Natural killer cell treated with Interleukin-12 subunit alpha and Interleukin-12 subunit beta and Interleukin-15 and Interleukin-18, amount 100 ng/mL, for 72 hours (primary cell): ENCODE data around the gene LIMS2. TPM values are rescaled to one million over a fixed set of nuclear protein-coding genes. Genes with fewer than 3 reads are reported as not detected.

Experiments used
- ATAC-seq, 2 donors: fragments of 150-1000 bp; cut with Tn5 transposase in 1 of 2; sonication (Bioruptor Pico), chemical (Tn5 transposase) in 1 of 2; 2 replicates each; pipeline ENCODE4 v1.10.0; 2021
- DNase-seq: peaks from one replicate; pipeline ENCODE4 v3.0.0; 2022; ENCODE audit warnings: low spot score
- H3K27ac Mint-ChIP-seq, 2 donors: 1 replicate in 1 of 2; 2 replicates in 1 of 2; pipeline ENCODE4 v1.8.0; 2022; ENCODE audit warnings: mixed read lengths in 2 of 2, mild to moderate bottlenecking in 1 of 2, moderate library complexity in 1 of 2
- H3K27me3 Mint-ChIP-seq, 2 donors: 1 replicate in 1 of 2; 2 replicates in 1 of 2; pipeline ENCODE4 v1.8.0; 2022; ENCODE audit warnings: mixed read lengths in 2 of 2
- H3K36me3 Mint-ChIP-seq: one replicate; pipeline ENCODE4 v1.8.0; 2022; ENCODE audit warnings: mixed read lengths
- H3K4me1 Mint-ChIP-seq, 2 donors: 1 replicate in 1 of 2; 2 replicates in 1 of 2; pipeline ENCODE4 v1.8.0; 2022; ENCODE audit warnings: low read depth in 2 of 2, mixed read lengths in 2 of 2, mild to moderate bottlenecking in 1 of 2
- H3K4me3 Mint-ChIP-seq: one replicate; pipeline ENCODE4 v1.8.0; 2022; ENCODE audit warnings: mixed read lengths
- H3K9me3 Mint-ChIP-seq: 2 replicates; pipeline ENCODE4 v1.8.0; 2022; ENCODE audit warnings: mixed read lengths
- total RNA-seq, 2 donors: library from RNA; stranded (reverse); gene quantifications; one replicate each; pipeline ENCODE4 v1.2.3, GENCODE V29; 2022

The LIMS2 gene
- total RNA-seq, 2 donors from 2014 or later = not detected

DNA sequence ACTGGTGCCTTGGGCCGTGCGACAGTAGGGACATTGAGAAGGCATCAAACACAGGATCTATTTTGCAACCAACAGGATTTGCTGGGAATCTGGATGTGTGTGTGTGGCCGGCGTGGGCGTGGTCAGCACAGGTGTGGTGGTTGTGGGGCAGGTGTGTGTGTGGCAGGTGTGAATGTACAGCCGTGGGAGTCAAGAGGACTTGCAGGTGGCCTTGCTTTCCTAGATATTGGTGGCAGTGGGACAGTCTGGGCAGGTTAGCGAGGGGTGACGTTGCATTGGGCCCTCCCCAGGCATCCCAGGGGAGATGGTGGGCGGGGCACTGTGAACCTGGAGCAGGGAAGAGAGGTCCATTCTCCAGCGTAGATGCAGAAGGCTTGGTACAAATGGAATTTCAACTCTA lies 3.2 kb upstream of the LIMS2 start:
- Mint-ChIP-seq H3K36me3 (no peaks in the 10 kb centered on the region), H3K9me3 (no peaks in the 10 kb centered on the region), H3K27me3 (peaks cover 45 to 46% of the 10 kb centered on the region in 2 donors), H3K4me3 (no peak overlapping the region), H3K27ac (no peak overlapping the region), H3K4me1 (peaks cover 0 to 9% of the 10 kb centered on the region in 2 donors)
- DNase-seq = no peak
- no peak for ATAC-seq

DNA sequence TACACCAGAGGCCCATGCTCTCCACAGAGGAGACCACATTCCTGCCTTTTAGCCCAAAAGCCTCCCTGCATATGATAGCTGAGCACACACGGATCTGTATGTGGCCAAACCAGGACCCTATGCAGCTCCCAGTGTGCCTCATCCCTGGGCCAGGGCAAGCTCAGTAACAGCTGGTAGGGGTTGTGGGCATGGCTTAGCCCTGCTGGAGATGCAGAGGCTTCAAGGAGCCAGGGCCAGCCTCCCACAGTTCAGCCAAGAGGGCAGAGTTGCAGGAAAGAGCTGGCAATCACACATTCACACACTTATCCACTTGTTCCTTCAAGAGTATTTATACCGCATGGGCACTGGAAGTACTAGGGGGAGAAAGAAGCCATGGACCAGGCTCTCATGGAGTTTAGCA lies 1.6 kb upstream of the LIMS2 start:
- no peak for DNase-seq
- H3K4me1 Mint-ChIP-seq = peaks cover 0 to 9% of the 10 kb centered on the region in 2 donors
- H3K27me3 Mint-ChIP-seq = peaks cover 48% of the 10 kb centered on the region in 2 donors

DNA sequence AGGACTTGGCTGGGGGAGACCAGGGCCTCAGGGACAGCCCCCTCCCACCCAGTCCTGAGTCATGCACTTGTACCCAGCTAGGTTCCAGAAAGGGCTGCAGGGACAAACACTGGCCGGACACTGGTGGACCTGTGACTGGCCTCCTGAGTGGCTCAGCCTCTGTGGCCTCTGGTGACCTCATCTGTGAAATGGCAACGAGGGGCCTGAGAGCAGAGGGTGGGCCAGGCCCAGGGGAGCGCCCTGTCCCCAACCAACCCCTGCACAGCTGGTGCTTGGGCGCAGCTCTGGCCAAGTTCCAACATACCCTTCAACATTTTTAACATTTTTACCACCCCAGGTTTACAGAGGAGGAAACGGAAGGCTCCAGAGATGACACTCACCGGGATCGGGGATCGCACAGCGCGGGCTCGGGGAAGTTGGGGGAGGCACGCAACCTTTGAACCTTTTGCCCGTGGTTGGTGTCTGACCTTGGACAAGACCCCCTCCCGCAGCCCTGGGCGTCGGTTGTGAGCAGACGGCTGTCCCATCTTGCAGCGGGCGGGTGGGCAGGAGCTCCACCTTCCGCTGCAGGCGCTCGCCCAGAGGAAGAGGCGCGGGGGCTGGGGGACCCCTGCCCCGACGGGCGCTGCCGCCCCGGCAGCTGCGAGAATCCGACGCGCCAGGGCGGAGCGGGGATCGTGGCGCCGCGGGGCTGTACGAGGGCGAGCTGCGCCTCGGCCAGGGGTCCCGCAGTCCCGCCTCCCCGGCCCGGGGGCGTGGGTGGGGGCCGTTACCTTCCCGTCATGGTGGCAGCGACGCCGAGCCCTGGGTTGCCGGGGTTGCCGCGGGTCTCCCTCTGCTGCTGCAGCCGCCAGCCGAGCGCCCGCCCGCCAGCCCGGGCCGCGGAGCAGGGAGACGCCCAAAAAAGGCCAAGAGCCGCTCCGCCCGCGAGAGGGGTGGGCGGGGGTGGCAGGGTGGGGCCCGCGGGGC lies 805 bp downstream of the LIMS2 start:
- ATAC-seq (no peak), DNase-seq (peak; percentile 58)
- no peaks in the 10 kb centered on the region for H3K36me3 Mint-ChIP-seq
- H3K4me1 Mint-ChIP-seq = peaks cover 0 to 9% of the 10 kb centered on the region in 2 donors
- peaks cover 44 to 61% of the 10 kb centered on the region in 2 donors for H3K27me3 Mint-ChIP-seq
- peak overlapping the region; percentile 59 for H3K4me3 Mint-ChIP-seq
- H3K27ac Mint-ChIP-seq = no peak overlapping the region
- no peaks in the 10 kb centered on the region for H3K9me3 Mint-ChIP-seq

More for the DNA sequence above, 1.6 kb upstream of the LIMS2 start:
- ATAC-seq = no peak
- Mint-ChIP-seq H3K36me3 (no peaks in the 10 kb centered on the region), H3K4me3 (no peak overlapping the region), H3K27ac (no peak overlapping the region), H3K9me3 (no peaks in the 10 kb centered on the region)

DNA sequence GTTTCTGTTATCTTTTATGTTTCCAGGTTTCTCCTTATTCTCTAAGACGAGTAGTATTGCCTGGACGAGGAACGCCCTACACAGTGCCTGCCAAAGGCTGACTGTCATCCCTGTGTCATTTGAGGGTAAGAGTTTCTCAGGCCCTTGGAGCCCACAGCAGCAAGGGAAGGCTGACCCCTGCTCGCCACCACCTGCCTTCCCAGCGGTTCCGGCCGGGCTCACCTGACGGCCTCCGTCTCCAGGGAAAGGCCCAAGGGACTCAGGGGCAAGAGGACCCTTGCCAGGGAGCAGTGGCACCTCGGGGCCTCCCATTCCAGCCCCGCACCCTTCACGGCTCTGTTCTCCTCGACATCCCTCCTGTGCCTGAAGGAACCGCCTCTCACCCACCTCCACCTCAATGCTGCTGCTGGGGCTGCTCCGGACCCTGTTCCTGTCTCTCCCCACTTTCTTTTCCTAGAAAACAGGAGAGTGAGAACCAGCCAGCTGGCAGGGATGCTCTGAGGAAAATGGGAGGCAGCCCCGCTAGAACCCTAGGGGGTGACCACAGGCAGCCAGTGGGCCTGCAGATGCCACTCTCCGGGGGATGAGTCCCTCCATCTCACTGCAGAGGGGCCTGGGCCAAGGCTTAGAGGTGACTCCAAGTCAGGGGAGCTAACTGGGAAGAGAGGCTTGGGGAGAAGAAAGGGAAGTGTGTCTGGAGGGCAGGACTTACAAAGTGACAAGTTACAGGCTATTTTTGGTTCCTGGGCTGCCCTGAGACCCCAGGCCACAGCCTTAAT lies 1.9 kb downstream of the LIMS2 start:
- Mint-ChIP-seq H3K27ac (no peak overlapping the region), H3K4me3 (peak overlapping the region; percentile 27), H3K27me3 (peaks cover 43 to 57% of the 10 kb centered on the region in 2 donors), H3K36me3 (no peaks in the 10 kb centered on the region), H3K9me3 (no peaks in the 10 kb centered on the region), H3K4me1 (peaks cover 0 to 9% of the 10 kb centered on the region in 2 donors)
- ATAC-seq (no peak), DNase-seq (no peak)

DNA sequence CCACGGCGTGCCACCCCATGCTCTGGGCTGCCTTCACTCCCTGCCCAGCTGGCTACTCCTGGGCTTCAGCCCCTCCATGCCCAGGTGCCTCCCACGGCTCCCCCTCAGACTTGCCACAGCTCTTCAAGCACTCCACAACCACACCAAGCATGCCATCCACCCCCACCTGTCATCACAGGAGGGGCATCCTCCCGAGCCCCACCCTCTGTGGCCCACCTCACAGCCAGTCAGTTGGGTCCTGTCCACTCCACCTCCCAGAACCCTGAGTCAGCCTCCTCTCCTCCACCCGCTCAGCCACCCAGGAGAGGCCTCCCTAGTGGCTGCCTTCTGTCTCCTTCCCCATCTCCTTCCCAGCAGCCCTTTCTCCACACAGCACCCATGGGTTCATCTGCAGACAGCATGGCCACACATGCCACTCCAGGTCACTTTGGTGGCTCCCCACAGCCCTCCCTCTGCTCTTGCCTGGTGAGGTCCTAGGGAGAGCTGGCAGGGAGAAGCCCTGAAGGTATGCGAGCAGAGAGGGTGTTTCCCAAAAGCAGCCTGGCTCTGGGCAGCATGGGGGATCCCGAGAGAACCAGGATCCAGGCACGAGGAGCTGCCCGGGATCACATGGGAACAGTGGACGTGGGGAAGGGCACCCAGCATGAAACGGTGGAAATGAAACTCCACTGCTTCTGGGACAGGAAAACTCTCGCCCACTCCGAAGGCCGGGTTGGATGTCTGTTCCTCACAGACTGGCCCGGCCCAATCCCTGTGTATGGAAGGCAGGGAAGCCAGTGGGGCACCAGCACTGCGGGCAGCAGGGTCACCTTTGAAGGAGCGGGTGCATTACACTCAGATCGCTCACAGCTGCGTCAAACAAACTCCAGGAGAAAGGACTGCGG lies 2.7 kb downstream of the LIMS2 start:
- no peak overlapping the region for H3K4me3 Mint-ChIP-seq
- H3K9me3 Mint-ChIP-seq = no peaks in the 10 kb centered on the region
- DNase-seq (no peak), ATAC-seq (peak; percentile 25 to 42)
- H3K36me3 Mint-ChIP-seq = no peaks in the 10 kb centered on the region
- H3K4me1 Mint-ChIP-seq = peaks cover 0 to 9% of the 10 kb centered on the region in 2 donors
- peaks cover 36 to 51% of the 10 kb centered on the region in 2 donors for H3K27me3 Mint-ChIP-seq
- no peak overlapping the region for H3K27ac Mint-ChIP-seq

DNA sequence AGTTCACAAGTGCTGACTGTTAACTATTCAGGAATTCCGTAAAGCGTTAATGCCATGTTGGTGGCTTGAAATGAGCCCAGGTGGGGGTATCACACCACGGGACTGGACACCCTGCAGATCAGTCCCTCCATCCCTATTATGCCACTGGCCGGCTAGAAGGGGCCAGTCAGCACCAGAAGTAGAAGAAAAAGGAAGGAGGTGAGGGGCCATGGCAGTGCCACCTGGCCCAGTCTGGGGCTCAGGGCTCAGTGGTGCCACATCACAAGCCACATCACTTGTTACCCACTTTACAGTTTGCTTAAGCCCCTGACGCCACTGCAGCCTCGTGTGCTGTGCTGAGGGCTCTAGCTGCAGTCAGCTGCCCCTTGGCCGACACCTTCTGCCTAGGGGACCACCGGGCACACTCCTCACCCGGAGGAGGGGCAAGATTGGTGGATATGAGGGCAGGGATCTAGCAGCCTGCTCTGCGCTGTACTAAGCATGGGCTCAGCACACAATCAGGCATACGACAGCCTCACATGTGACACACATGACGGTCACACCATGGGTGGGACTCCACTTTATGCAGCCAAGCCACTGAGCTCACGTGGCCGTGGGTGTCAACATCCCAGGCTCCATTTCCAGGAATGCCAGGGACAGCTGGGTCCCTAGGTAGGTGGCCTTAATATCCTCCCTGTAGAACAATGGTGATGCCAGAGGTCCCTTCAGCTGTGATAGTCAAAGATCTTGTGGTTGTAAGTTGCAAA lies 3.6 kb downstream of the LIMS2 start:
- H3K4me1 Mint-ChIP-seq = peaks cover 0 to 9% of the 10 kb centered on the region in 2 donors
- H3K4me3 Mint-ChIP-seq = no peak overlapping the region
- H3K27me3 Mint-ChIP-seq = peaks cover 36 to 51% of the 10 kb centered on the region in 2 donors
- DNase-seq = no peak
- no peak overlapping the region for H3K27ac Mint-ChIP-seq
- H3K9me3 Mint-ChIP-seq = no peaks in the 10 kb centered on the region
- ATAC-seq = peak; percentile 24 to 44
- H3K36me3 Mint-ChIP-seq = no peaks in the 10 kb centered on the region

DNA sequence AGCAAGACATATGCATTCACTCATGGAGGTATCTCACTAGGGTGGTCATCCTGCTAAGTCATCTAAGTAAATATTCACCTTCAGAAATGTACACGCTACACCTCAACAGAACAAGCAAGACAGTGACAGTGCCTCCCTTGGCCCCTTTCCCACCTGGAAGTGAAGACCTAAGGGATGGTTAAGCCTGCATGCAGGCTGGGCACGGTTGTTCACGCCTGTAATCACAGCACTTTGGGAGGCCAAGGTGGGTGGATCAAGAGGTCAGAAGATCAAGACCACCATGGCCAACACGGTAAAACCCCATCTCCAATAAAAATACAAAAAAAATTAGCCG lies 4.4 kb downstream of the LIMS2 start:
- peaks cover 0 to 6% of the 10 kb centered on the region in 2 donors for H3K4me1 Mint-ChIP-seq
- no peaks in the 10 kb centered on the region for H3K9me3 Mint-ChIP-seq
- DNase-seq (no peak), ATAC-seq (no peak)
- no peak overlapping the region for H3K4me3 Mint-ChIP-seq
- peaks cover 38 to 49% of the 10 kb centered on the region in 2 donors for H3K27me3 Mint-ChIP-seq
- no peaks in the 10 kb centered on the region for H3K36me3 Mint-ChIP-seq
- no peak overlapping the region for H3K27ac Mint-ChIP-seq

DNA sequence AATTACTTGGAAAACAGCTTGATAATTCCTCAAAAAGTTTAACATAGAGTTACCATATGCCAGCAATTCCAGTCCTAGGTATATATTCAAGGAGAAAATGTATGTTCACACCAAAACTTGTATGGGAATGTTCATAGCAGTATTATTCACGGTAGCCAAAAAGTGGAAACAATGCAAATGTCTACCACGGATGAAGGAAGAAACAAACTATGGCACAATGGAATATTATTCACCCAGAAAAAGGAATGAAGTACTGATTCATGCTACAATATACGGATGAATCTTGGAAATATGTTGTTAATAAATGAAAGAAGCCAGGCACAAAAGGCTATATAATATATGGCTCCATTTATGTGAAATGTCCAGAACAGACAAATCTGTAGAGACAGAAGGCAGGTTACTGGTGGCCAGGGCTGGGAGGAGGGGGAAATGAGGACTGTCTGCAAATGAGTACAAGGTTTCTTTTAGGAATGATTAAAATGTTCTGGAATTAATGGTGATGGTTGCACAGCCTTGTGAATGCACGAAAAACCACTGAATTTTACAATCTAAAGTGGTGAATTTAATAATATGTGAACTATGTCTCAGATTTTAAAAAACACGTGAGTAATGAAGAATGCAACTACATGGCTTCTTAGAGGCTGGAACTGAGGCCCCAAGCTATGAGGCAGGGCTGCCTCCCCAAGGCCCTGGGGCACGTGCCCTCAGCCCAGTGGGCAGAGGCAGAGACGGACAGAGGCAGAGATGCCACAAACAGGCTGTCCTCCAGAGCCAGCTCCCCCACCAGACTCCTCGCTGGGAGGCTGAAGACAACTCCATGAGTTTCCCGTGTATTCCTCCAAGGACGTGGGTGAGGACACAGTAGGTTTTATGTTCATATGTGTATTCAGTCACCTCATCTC lies 5.0 kb downstream of the LIMS2 start:
- Mint-ChIP-seq H3K36me3 (no peaks in the 10 kb centered on the region), H3K4me1 (peaks cover 0 to 4% of the 10 kb centered on the region in 2 donors), H3K9me3 (no peaks in the 10 kb centered on the region), H3K27ac (no peak overlapping the region), H3K4me3 (no peak overlapping the region), H3K27me3 (peaks cover 40 to 53% of the 10 kb centered on the region in 2 donors)
- DNase-seq (no peak), ATAC-seq (no peak)

DNA sequence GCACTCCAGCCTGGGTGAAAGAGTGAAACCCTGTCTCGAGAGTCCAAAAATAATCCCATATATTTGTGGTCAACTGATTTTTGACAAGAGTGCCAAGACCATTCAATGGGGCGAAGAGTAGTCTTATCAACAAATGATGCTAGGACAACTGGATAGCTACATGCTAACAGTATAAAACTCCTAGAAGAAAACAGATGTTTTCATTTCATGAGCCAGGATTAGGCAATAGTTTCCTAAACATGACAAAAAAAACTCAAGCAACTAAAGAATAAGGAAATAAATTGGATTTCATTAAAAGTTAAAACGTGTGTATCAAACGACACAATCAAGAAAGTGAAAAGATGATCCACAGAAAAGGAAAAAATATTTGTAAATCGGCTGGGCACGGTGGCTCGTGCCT lies 6.3 kb downstream of the LIMS2 start:
- ATAC-seq (no peak), DNase-seq (no peak)
- H3K9me3 Mint-ChIP-seq = no peaks in the 10 kb centered on the region
- peaks cover 38 to 53% of the 10 kb centered on the region in 2 donors for H3K27me3 Mint-ChIP-seq
- no peak overlapping the region for H3K4me3 Mint-ChIP-seq
- no peaks in the 10 kb centered on the region for H3K36me3 Mint-ChIP-seq
- no peak overlapping the region for H3K27ac Mint-ChIP-seq
- no peaks in the 10 kb centered on the region for H3K4me1 Mint-ChIP-seq

DNA sequence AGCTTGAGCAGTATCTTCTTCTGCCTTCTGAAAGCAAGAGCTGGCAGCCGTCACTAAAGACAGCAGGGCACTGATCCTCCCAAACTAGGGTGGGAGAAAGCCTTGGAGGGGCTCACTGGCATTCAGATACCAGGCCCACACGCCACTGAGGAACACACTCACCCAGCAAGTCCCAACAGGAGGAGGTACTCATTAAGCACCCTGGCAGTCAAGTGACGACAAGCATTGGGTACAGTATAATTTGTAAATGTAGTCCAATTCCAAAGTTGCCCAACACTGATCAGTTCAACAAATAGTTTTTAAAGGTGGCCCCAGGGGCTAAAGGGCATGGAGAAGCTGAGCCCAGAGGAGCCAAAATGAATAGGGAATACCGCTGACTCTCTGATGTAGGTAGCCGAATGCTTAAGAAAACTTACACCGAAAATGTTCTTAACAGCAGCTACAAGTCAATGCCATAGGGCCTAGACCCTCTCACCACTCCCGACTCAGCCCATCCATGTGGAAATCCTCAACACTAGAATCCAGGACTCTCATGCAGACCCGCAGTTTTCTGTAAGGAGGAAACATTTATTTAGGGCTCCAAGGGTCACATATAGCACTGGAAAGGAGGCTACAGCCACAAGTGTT lies 9.9 kb downstream of the LIMS2 start:
- Mint-ChIP-seq H3K27me3 (peaks cover 39 to 44% of the 10 kb centered on the region in 2 donors), H3K9me3 (no peaks in the 10 kb centered on the region), H3K4me1 (peaks cover 0 to 2% of the 10 kb centered on the region in 2 donors), H3K27ac (no peak overlapping the region), H3K36me3 (no peaks in the 10 kb centered on the region), H3K4me3 (no peak overlapping the region)
- peak; percentile 34 for DNase-seq
- no peak for ATAC-seq

DNA sequence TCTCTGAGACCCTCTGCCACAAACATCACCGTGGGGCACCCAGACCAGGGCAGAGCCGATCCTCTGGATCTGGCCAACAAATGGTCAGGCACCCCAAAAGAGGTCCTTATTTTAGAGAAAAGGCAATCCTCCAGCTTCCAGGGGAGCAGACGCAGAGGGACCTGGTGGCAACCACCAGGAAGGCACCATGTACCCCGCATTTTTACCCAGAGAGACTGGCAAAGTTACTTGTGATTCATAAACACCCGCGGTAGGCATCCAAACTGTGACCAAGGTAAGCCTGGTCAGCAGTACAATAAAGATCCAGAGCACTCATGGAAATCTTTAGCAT lies 10.5 kb downstream of the LIMS2 start:
- no peaks in the 10 kb centered on the region for H3K36me3 Mint-ChIP-seq
- H3K27me3 Mint-ChIP-seq = peaks cover 39% of the 10 kb centered on the region in 2 donors
- H3K4me3 Mint-ChIP-seq = no peak overlapping the region
- H3K27ac Mint-ChIP-seq = no peak overlapping the region
- ATAC-seq (no peak), DNase-seq (peak; percentile 50)
- peaks cover 0 to 2% of the 10 kb centered on the region in 2 donors for H3K4me1 Mint-ChIP-seq
- no peaks in the 10 kb centered on the region for H3K9me3 Mint-ChIP-seq
